Ovary (tissue), 9 donors: ENCODE data around the gene GRIFIN. TPM values are rescaled to one million over a fixed set of nuclear protein-coding genes. Genes with fewer than 3 reads are reported as not detected.

Source experiments
- DNase-seq, 5 donors: peaks; one replicate each; pipeline ENCODE4 v3.0.0-alpha.2; 2019 to 2020
- H3K27ac ChIP-seq, 2 donors: fragments of 200-600 bp; one replicate each; pipeline versions ENCODE4 v1.5.1 to v1.8.0; 2019 to 2022
- H3K27me3 ChIP-seq: fragments of 200-600 bp; one replicate; pipeline ENCODE4 v1.8.0; 2022
- H3K36me3 ChIP-seq: fragments of 200-600 bp; sonication (generic); one replicate; pipeline ENCODE4 v1.5.1; 2019
- H3K4me1 ChIP-seq: one replicate; pipeline ENCODE4 v1.8.1; 2013; ENCODE audit warnings: mild to moderate bottlenecking, moderate library complexity; ENCODE audit not compliant: insufficient read depth
- H3K4me3 ChIP-seq: fragments of 200-600 bp; sonication (generic); one replicate; pipeline ENCODE4 v1.5.1; 2017
- H3K9me3 ChIP-seq, 2 donors: fragments of 200-600 bp in 1 of 2; sonication (generic) in 1 of 2; one replicate each; pipeline versions ENCODE4 v1.5.1 to v1.8.1; 2013 to 2019; ENCODE audit warnings: mild to moderate bottlenecking in 1 of 2, moderate library complexity in 1 of 2
- EP300 ChIP-seq: sonication (generic); formaldehyde crosslinking; IDR thresholded peaks from one replicate; pipeline ENCODE4 v1.6.1; 2017; ENCODE audit warnings: antibody characterized with exemption
- POLR2A ChIP-seq: fragments of 450-650 bp; IDR thresholded peaks from one replicate; pipeline ENCODE4 v1.6.1; 2017; ENCODE audit warnings: antibody characterized with exemption, mild to moderate bottlenecking, moderate library complexity
- WGBS, 3 donors: extraction: QIAGEN DNeasy Blood & Tissue Kit in 1 of 3; methylation state at CpG; one replicate each; pipeline versions ENCODE4 v1.1.5 to v1.1.7; 2013 to 2017; 5-methylcytosine and 5-hydroxymethylcytosine counted together
- intact Hi-C, 4 donors: fragments of 100-400 bp; cut with DNase I; formaldehyde crosslinking; loops; one replicate each; pipeline versions ENCODE4 v1.11.0 to v1.15.1; 2022 to 2023
- polyA plus RNA-seq, 2 donors: library from polyadenylated mRNA; stranded (reverse); fragments of 200-250 nt in 1 of 2; fragments of 350-450 nt in 1 of 2; fragmentation: Illumina TruSeq in 1 of 2; extraction: RNeasy Lipid Tissue Mini Kit (QIAGEN cat#74804) in 1 of 2; gene quantifications; one replicate each; pipeline ENCODE4 v1.2.3, GENCODE V29; 2013 to 2014
- total RNA-seq, 7 donors: library from RNA; depleted of rRNA in 2 of 7; stranded (reverse); fragments of >200 nt in 2 of 7; fragmentation: NEBNext Ultra II Directional in 3 of 7; extraction: Animal tissue kit (Norgen Biotek cat#: 25700) in 3 of 7; gene quantifications; one replicate each; pipeline versions ENCODE4 v1.1.0 to v1.2.4, GENCODE V29; 2016 to 2023
- TF ChIP-seq, protein P1 (sequence below), 3 donors: fragments of 450-650 bp in 2 of 3; fragments of 200-600 bp in 1 of 3; IDR thresholded peaks; one replicate each; pipeline versions ENCODE4 v1.5.1 to v1.8.0; 2016 to 2022; ENCODE audit warnings: antibody characterized with exemption in 3 of 3, mild to moderate bottlenecking in 1 of 3
- donor health status: DM: no; HTN: no; CAD: no; lungs with moderate emphysema.
- donor health status: DM: no; HTN: no; CAD: no.
- donor health status: Bipolar disorder and iron deficiency.
- donor health status: DM: yes; HTN: yes; CAD: no.
- donor health status: DM: no; HTN: no; CAD: no.
- donor health status: DM: yes; HTN: yes; CAD: no.

GRIFIN gene
- total and polyA plus RNA-seq, 9 donors, result not detected

DNA sequence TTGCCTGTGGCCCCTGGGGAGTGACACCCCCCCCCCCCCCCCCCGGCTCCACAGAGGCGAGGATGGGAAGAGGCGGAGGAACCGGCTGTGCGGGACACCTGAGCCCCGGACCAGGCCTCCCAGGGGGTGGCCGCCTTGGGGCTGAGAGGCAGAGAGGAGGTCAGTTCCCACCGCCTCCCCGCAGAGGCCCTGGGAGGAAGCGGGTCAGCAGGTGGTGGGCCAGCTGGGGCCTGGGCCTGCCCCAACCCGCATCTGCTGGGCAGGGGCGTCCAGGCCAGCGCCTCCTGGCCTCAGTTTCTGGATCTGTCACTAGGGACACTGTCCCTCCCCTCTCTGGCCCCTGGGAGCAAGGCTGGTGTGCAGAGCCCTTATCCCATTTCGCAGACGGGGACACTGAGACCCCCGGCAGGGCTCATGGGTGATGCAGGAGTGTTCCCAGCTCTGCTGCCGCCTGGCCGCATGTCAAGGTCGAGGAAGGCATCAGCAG, 28.7 kb upstream of the GRIFIN start:
- Histone ChIP-seq H3K27ac (no peak overlapping the region), H3K4me1 (no peaks in the 10 kb centered on the region), H3K36me3 (no peaks in the 10 kb centered on the region), H3K27me3 (no peaks in the 10 kb centered on the region), H3K4me3 (no peak overlapping the region), H3K9me3 (no peaks in the 10 kb centered on the region)
- TF ChIP-seq, protein P1, sequence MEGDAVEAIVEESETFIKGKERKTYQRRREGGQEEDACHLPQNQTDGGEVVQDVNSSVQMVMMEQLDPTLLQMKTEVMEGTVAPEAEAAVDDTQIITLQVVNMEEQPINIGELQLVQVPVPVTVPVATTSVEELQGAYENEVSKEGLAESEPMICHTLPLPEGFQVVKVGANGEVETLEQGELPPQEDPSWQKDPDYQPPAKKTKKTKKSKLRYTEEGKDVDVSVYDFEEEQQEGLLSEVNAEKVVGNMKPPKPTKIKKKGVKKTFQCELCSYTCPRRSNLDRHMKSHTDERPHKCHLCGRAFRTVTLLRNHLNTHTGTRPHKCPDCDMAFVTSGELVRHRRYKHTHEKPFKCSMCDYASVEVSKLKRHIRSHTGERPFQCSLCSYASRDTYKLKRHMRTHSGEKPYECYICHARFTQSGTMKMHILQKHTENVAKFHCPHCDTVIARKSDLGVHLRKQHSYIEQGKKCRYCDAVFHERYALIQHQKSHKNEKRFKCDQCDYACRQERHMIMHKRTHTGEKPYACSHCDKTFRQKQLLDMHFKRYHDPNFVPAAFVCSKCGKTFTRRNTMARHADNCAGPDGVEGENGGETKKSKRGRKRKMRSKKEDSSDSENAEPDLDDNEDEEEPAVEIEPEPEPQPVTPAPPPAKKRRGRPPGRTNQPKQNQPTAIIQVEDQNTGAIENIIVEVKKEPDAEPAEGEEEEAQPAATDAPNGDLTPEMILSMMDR (IDR thresholded peaks at IDR 0.05), result no peak
- TF ChIP-seq POLR2A, result no peak
- TF ChIP-seq EP300, result no peak
- DNase-seq, result no peak
- WGBS, 3 donors, result 86 to 95% (median 92%) methylated on average over 19 of the region's 19 CpGs
- intact Hi-C loops, result no loop called here

- TF ChIP-seq POLR2A, result no peak
- TF ChIP-seq, protein P1 (IDR thresholded peaks at IDR 0.05), result no peak
- TF ChIP-seq EP300, result no peak
- no peak overlapping the region for H3K4me3 ChIP-seq
- no peaks in the 10 kb centered on the region for H3K4me1 ChIP-seq
- no peaks in the 10 kb centered on the region for H3K9me3 ChIP-seq
- no peak overlapping the region for H3K27ac ChIP-seq
- H3K27me3 ChIP-seq, result no peaks in the 10 kb centered on the region
- H3K36me3 ChIP-seq, result no peaks in the 10 kb centered on the region
- 81 to 88% (median 85%) methylated on average over 18 to 21 of the region's 21 CpGs for whole genome bisulfite sequencing, 3 donors
- DNase-seq, result no peak
- intact Hi-C loops, result no loop called here
These were observed 28.1 kb upstream of the GRIFIN start for GRCh38 chr7:2504128-2504888.

- intact Hi-C loops, result no loop called here
These were observed 27.1 kb upstream of the GRIFIN start for GRCh38 chr7:2503056-2503941.

DNA sequence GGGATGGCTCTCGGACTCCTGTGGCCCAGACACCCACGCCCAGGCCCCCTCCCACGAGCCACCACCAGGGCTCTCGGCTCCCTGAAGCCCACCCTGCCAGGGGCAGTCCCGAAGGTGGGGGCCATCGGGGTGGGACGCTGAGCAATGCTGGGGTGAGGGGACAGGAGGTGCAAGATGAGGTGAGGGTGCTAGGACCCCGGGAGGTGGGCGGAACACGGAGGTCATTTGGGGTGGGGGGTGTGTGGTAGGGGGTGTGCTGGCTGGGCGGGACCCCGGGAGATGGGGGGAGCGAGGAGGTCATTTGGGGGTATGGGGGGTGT, 26.4 kb upstream of the GRIFIN start:
- no peaks in the 10 kb centered on the region for H3K9me3 ChIP-seq
- WGBS, 3 donors, result 31 to 43% (median 34%) methylated on average over 13 of the region's 13 CpGs

More at GRCh38 chr7:2503056-2503941, 27.1 kb upstream of the GRIFIN start:
- no peak for DNase-seq
- Histone ChIP-seq H3K4me3 (no peak overlapping the region), H3K27me3 (no peaks in the 10 kb centered on the region), H3K27ac (no peak overlapping the region), H3K4me1 (no peaks in the 10 kb centered on the region), H3K9me3 (no peaks in the 10 kb centered on the region), H3K36me3 (no peaks in the 10 kb centered on the region)
- no peak for TF ChIP-seq POLR2A
- TF ChIP-seq EP300, result no peak
- TF ChIP-seq, protein P1 (IDR thresholded peaks at IDR 0.05), result no peak
- WGBS, 3 donors, result 22 to 32% (median 23%) methylated on average over 25 of the region's 25 CpGs

More for the DNA sequence above, 26.4 kb upstream of the GRIFIN start:
- intact Hi-C loops, result no loop called here
- Histone ChIP-seq H3K36me3 (no peaks in the 10 kb centered on the region), H3K27me3 (no peaks in the 10 kb centered on the region), H3K4me3 (no peak overlapping the region), H3K27ac (no peak overlapping the region), H3K4me1 (no peaks in the 10 kb centered on the region)
- DNase-seq, result no peak
- TF ChIP-seq POLR2A, result no peak
- TF ChIP-seq, protein P1 (IDR thresholded peaks at IDR 0.05), result no peak
- TF ChIP-seq EP300, result no peak
